Measurements from ENCODE around the gene ZNF583. TPM values are rescaled to one million over a fixed set of nuclear protein-coding genes. Genes with fewer than 3 reads are reported as not detected.

Gene ZNF583
- total and polyA plus RNA-seq, 2 of the 13 experiments (the other 11 are each of a cell fraction or from before 2014, with no cell fraction given), result 0.65 to 5.3 TPM

DNA sequence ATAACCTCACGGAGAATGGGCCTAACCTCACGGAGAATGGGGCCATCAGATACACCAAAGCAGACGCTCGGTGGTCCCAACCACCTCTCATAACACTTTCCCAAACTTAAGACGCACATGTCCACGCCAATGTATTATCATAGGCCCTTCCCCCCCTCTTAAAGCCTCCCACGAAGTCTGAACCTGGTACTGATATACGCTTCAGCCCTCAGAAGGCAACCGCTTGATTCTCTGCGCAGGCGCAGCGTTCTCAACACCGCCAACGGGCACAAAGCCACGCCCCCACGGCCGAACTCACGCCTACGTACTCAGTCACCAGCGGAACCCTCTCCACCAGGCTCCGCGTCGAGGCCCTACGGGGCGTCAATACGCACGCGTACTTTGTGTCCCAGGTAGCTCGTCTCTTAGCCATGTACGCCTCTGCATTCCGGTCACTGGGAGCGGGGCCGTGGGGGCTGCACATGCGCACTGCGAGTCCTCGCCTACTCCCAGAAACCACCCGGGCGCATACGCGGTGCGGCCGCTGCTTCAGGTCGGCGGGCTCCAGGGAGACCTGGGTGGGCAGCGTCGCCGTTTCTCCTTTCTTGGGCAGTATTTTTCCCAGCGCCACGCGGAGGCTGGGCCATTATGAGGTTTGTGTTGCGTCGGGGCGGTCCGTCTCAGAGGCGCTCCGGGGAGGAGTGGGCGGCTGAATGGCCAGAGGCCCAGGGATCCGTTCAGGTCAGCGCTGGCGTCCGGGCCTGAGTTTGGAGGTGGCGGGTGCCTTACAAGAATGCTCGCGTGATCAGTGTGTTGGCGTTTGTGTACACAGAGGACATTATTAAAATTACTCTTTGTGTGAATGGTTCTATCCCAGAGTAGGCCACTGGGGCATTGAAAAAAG is 36.1 kb upstream of the ZNF583 start (continued):
- TF ChIP-seq ZBTB7A (CRISPR knock-in tag; IDR thresholded peaks at IDR 0.05), result 0 out of 2 replicates have a peak, but pooled peaks have one; percentile 42
- TF ChIP-seq DRAP1 (CRISPR knock-in tag; IDR thresholded peaks at IDR 0.05), result peak; percentile 52; the same call in 1 of the 2 replicates
- 0 out of 2 replicates have a peak, but pooled peaks have one; percentile 19 for TF ChIP-seq IKZF5 (CRISPR knock-in tag; IDR thresholded peaks at IDR 0.05)
- no peak for TF ChIP-seq MAF1 (CRISPR knock-in tag; IDR thresholded peaks at IDR 0.05; ENCODE audit: borderline replicate concordance)
- TF ChIP-seq ZGPAT (CRISPR knock-in tag; IDR thresholded peaks at IDR 0.05), result peak; percentile 59; the same call in 1 of the 2 replicates
- TF ChIP-seq PHF21A (CRISPR knock-in tag; IDR thresholded peaks at IDR 0.05), result 0 out of 2 replicates have a peak, but pooled peaks have one; percentile 37
- TF ChIP-seq RXRA (CRISPR knock-in tag; IDR thresholded peaks at IDR 0.05), result peak; percentile 41; the same call in 1 of the 2 replicates
- peak; percentile 87 for TF ChIP-seq ZFY (CRISPR knock-in tag; IDR thresholded peaks at IDR 0.05)
- TF ChIP-seq, protein P1, sequence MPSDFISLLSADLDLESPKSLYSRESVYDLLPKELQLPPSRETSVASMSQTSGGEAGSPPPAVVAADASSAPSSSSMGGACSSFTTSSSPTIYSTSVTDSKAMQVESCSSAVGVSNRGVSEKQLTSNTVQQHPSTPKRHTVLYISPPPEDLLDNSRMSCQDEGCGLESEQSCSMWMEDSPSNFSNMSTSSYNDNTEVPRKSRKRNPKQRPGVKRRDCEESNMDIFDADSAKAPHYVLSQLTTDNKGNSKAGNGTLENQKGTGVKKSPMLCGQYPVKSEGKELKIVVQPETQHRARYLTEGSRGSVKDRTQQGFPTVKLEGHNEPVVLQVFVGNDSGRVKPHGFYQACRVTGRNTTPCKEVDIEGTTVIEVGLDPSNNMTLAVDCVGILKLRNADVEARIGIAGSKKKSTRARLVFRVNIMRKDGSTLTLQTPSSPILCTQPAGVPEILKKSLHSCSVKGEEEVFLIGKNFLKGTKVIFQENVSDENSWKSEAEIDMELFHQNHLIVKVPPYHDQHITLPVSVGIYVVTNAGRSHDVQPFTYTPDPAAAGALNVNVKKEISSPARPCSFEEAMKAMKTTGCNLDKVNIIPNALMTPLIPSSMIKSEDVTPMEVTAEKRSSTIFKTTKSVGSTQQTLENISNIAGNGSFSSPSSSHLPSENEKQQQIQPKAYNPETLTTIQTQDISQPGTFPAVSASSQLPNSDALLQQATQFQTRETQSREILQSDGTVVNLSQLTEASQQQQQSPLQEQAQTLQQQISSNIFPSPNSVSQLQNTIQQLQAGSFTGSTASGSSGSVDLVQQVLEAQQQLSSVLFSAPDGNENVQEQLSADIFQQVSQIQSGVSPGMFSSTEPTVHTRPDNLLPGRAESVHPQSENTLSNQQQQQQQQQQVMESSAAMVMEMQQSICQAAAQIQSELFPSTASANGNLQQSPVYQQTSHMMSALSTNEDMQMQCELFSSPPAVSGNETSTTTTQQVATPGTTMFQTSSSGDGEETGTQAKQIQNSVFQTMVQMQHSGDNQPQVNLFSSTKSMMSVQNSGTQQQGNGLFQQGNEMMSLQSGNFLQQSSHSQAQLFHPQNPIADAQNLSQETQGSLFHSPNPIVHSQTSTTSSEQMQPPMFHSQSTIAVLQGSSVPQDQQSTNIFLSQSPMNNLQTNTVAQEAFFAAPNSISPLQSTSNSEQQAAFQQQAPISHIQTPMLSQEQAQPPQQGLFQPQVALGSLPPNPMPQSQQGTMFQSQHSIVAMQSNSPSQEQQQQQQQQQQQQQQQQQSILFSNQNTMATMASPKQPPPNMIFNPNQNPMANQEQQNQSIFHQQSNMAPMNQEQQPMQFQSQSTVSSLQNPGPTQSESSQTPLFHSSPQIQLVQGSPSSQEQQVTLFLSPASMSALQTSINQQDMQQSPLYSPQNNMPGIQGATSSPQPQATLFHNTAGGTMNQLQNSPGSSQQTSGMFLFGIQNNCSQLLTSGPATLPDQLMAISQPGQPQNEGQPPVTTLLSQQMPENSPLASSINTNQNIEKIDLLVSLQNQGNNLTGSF (CRISPR knock-in tag; IDR thresholded peaks at IDR 0.05), result peak; percentile 26; the same call in 1 of the 2 replicates
- TF ChIP-seq ZNF350 (CRISPR knock-in tag; IDR thresholded peaks at IDR 0.05; ENCODE audit: borderline replicate concordance, low read depth), result peak; percentile 74; the same call in 1 of the 2 replicates
- TF ChIP-seq, protein P2, sequence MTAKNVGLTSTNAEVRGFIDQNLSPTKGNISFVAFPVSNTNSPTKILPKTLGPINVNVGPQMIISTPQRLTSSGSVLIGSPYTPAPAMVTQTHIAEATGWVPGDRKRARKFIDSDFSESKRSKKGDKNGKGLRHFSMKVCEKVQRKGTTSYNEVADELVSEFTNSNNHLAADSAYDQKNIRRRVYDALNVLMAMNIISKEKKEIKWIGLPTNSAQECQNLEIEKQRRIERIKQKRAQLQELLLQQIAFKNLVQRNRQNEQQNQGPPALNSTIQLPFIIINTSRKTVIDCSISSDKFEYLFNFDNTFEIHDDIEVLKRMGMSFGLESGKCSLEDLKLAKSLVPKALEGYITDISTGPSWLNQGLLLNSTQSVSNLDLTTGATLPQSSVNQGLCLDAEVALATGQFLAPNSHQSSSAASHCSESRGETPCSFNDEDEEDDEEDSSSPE (CRISPR knock-in tag; IDR thresholded peaks at IDR 0.05), result peak; percentile 78
- peak; percentile 88 for TF ChIP-seq RBFOX2 (IDR thresholded peaks at IDR 0.05; ENCODE audit: low read depth, low read length)
- TF ChIP-seq SNAPC2 (CRISPR knock-in tag; IDR thresholded peaks at IDR 0.05), result 0 out of 2 replicates have a peak, but pooled peaks have one; percentile 15
- TF ChIP-seq SALL2 (CRISPR knock-in tag; IDR thresholded peaks at IDR 0.05), result 0 out of 2 replicates have a peak, but pooled peaks have one; percentile 70
- TF ChIP-seq ZNF563 (CRISPR knock-in tag; IDR thresholded peaks at IDR 0.05), result peak; percentile 42; the same call in 1 of the 2 replicates
- 0 out of 2 replicates have a peak, but pooled peaks have one; percentile 35 for TF ChIP-seq MXD4 (CRISPR knock-in tag; IDR thresholded peaks at IDR 0.05)

Data from HepG2 (cell line).